Psoas muscle (tissue), 8 donors: ENCODE measurements around the gene NATD1. TPM values are rescaled to one million over a fixed set of nuclear protein-coding genes. Genes with fewer than 3 reads are reported as not detected.

ENCODE experiments used
- ATAC-seq, 4 donors: fragments of 200-7000 bp; cut with Tn5 transposase; one replicate each; pipeline ENCODE4 v1.9.1; 2020; ENCODE audit warnings: moderate library complexity in 3 of 4, mild to moderate bottlenecking in 2 of 4
- DNase-seq, 2 donors: peaks; one replicate each; pipeline ENCODE4 v3.0.0-alpha.2; 2020
- H3K27ac ChIP-seq: fragments of 200-600 bp; one replicate; pipeline ENCODE4 v1.8.0; 2022
- H3K27me3 ChIP-seq, 3 donors: fragments of 200-600 bp in 1 of 3; one replicate each; pipeline versions ENCODE4 v1.6.1 to v1.8.0; 2013 to 2022; ENCODE audit warnings: low read length in 2 of 3, mild to moderate bottlenecking in 2 of 3, moderate library complexity in 1 of 3; ENCODE audit not compliant: insufficient read depth in 3 of 3
- H3K36me3 ChIP-seq, 2 donors: fragments of 200-600 bp in 1 of 2; one replicate each; pipeline versions ENCODE4 v1.6.1 to v1.8.0; 2013 to 2022; ENCODE audit warnings: low read depth in 1 of 2, mild to moderate bottlenecking in 1 of 2, moderate library complexity in 1 of 2; ENCODE audit not compliant: insufficient read depth in 1 of 2
- H3K4me1 ChIP-seq: fragments of 200-600 bp; one replicate; pipeline ENCODE4 v1.8.0; 2022
- H3K4me3 ChIP-seq: fragments of 200-600 bp; one replicate; pipeline ENCODE4 v1.8.0; 2022; ENCODE audit warnings: mild to moderate bottlenecking
- H3K9me3 ChIP-seq: fragments of 200-600 bp; one replicate; pipeline ENCODE4 v1.8.0; 2022
- CTCF ChIP-seq: fragments of 200-600 bp; IDR thresholded peaks from one replicate; pipeline ENCODE4 v1.8.0; 2022; ENCODE audit warnings: antibody characterized with exemption
- WGBS, 3 donors: extraction: QIAGEN DNeasy Blood & Tissue Kit; methylation state at CpG; one replicate each; pipeline versions ENCODE4 v1.1.6 to v1.1.7; 2013; 5-methylcytosine and 5-hydroxymethylcytosine counted together
- intact Hi-C, 2 donors: fragments of 100-400 bp; cut with DNase I; formaldehyde crosslinking; loops; one replicate each; pipeline versions ENCODE4 v1.11.0 to v1.14.2; 2022
- polyA plus RNA-seq, 3 donors: library from polyadenylated mRNA; stranded (reverse); fragments of 200-250 nt; gene quantifications; one replicate each; pipeline ENCODE4 v1.2.3, GENCODE V29; 2013
- total RNA-seq, 4 donors: library from RNA; stranded (reverse); fragmentation: NEBNext Ultra II Directional in 2 of 4; extraction: Animal tissue kit (Norgen Biotek cat#: 25700) in 2 of 4; gene quantifications; one replicate each; pipeline versions ENCODE4 v1.2.1 to v1.2.4, GENCODE V29; 2021 to 2023
- donor health status: healthy with polysubstance abuse.
- donor health status: DM: no; HTN: no; CAD: no; lungs with moderate emphysema.
- donor health status: Bipolar disorder and iron deficiency.
- donor health status: healthy.
- donor health status: DM: yes; HTN: yes; CAD: no.
- donor health status: DM: no; HTN: no; CAD: no.
- donor health status: DM: no; HTN: no; CAD: no.
- donor health status: DM: yes; HTN: yes; CAD: no.

The NATD1 gene
- total and polyA plus RNA-seq, 7 donors = 4.7 to 48.0 (median 21.6) TPM

- no peaks in the 10 kb centered on the region for H3K27me3 ChIP-seq
- H3K4me1 ChIP-seq = peaks cover 20% of the 10 kb centered on the region
- intact Hi-C loops = loop anchor here in 1 of 2 donors (10.0 kb wide), 2 partner anchors 375 to 905 kb away; no protein-coding TSS in a partner anchor
- no peak overlapping the region for H3K27ac ChIP-seq
- H3K36me3 ChIP-seq = peaks cover 0 to 68% of the 10 kb centered on the region in 2 donors
- H3K4me3 ChIP-seq = no peak overlapping the region
- no peak for DNase-seq
- WGBS, 3 donors = 48 to 53% (median 52%) methylated on average over 7 of the region's 7 CpGs
- no peak for TF ChIP-seq CTCF
- H3K9me3 ChIP-seq = no peaks in the 10 kb centered on the region
- no peak for ATAC-seq
Measured at GRCh38 chr17:21299981-21300600, 46.9 kb upstream of the NATD1 start.

- Histone ChIP-seq H3K27ac (no peak overlapping the region), H3K36me3 (peaks cover 0 to 58% of the 10 kb centered on the region in 2 donors), H3K27me3 (no peaks in the 10 kb centered on the region), H3K9me3 (no peaks in the 10 kb centered on the region), H3K4me3 (no peak overlapping the region), H3K4me1 (peaks cover 30% of the 10 kb centered on the region)
- no peak for ATAC-seq
- WGBS, 3 donors = 54 to 68% (median 56%) methylated on average over 13 of the region's 13 CpGs
- TF ChIP-seq CTCF = no peak
- intact Hi-C loops = loop anchor here in 1 of 2 donors (10.0 kb wide), 1 partner anchor 906 kb away; no protein-coding TSS in a partner anchor
- DNase-seq = no peak
Measured at GRCh38 chr17:21298983-21299519, 45.8 kb upstream of the NATD1 start.

- Histone ChIP-seq H3K36me3 (peaks cover 0 to 51% of the 10 kb centered on the region in 2 donors), H3K4me3 (no peak overlapping the region), H3K9me3 (no peaks in the 10 kb centered on the region), H3K27me3 (no peaks in the 10 kb centered on the region), H3K27ac (peak overlapping the region; percentile 64), H3K4me1 (peaks cover 37% of the 10 kb centered on the region)
- ATAC-seq (no peak), DNase-seq (no peak)
- WGBS, 3 donors = 73 to 76% (median 76%) methylated on average over 22 of the region's 22 CpGs
- intact Hi-C loops = loop anchor here in 1 of 2 donors (10.0 kb wide), 1 partner anchor 906 kb away; no protein-coding TSS in a partner anchor
- TF ChIP-seq CTCF = no peak
Measured at GRCh38 chr17:21298056-21298982, 45.1 kb upstream of the NATD1 start.

- Histone ChIP-seq H3K27me3 (no peaks in the 10 kb centered on the region), H3K4me3 (no peak overlapping the region), H3K4me1 (peaks cover 37% of the 10 kb centered on the region), H3K27ac (peak overlapping the region; percentile 64), H3K36me3 (peaks cover 0 to 50% of the 10 kb centered on the region in 2 donors), H3K9me3 (no peaks in the 10 kb centered on the region)
- DNase-seq (peak in 1 of 2 donors; percentile 80), ATAC-seq (peak; percentile 57 to 73 (median 68))
- TF ChIP-seq CTCF = peak; percentile 41
- intact Hi-C loops = loop anchor here in 1 of 2 donors (10.0 kb wide), 1 partner anchor 907 kb away; no protein-coding TSS in a partner anchor
- WGBS, 3 donors = 40 to 57% (median 40%) methylated on average over 9 to 10 of the region's 10 CpGs
Measured at GRCh38 chr17:21297597-21297996, 44.4 kb upstream of the NATD1 start.
